Mesenchymal stem cell (in vitro differentiated cells and primary cell): ENCODE data around the gene FBXO8.
A peak's percentile ranks its signal among the peaks of the same experiment; 100 is the strongest.

Experiments used
- DNase-seq: peaks from one replicate; pipeline ENCODE4 v3.0.0-alpha.2; 2013
- H2AFZ ChIP-seq: one replicate; pipeline ENCODE4 v1.6.1; 2013; ENCODE audit warnings: low read depth, mild to moderate bottlenecking, control low read depth, inconsistent platforms, low read length, moderate library complexity
- H2AK5ac ChIP-seq: 2 replicates; pipeline ENCODE4 v1.6.1; 2013; ENCODE audit warnings: low read length, moderate library complexity, mild to moderate bottlenecking, inconsistent platforms; ENCODE audit not compliant: severe bottlenecking
- H2BK120ac ChIP-seq: one replicate; pipeline ENCODE4 v1.6.1; 2013; ENCODE audit warnings: low read depth, mild to moderate bottlenecking, inconsistent platforms, low read length, moderate library complexity
- H2BK12ac ChIP-seq, 2 experiments: one replicate each; pipeline ENCODE4 v1.6.1; 2013; ENCODE audit warnings: inconsistent platforms in 2 of 2, low read length in 2 of 2, mild to moderate bottlenecking in 2 of 2, moderate library complexity in 2 of 2, control low read depth in 1 of 2
- H2BK15ac ChIP-seq: one replicate; pipeline ENCODE4 v1.6.1; 2013; ENCODE audit warnings: mild to moderate bottlenecking, low read depth, inconsistent platforms; ENCODE audit not compliant: poor library complexity, severe bottlenecking
- H2BK5ac ChIP-seq: 2 replicates; pipeline ENCODE4 v1.6.1; 2013; ENCODE audit warnings: low read depth, mild to moderate bottlenecking, low read length, control low read depth, inconsistent platforms; ENCODE audit not compliant: poor library complexity, severe bottlenecking
- H3K14ac ChIP-seq, 2 experiments: one replicate each; pipeline ENCODE4 v1.6.1; 2013; ENCODE audit warnings: inconsistent platforms in 2 of 2, low read length in 2 of 2, control low read depth in 1 of 2, mild to moderate bottlenecking in 1 of 2, moderate library complexity in 1 of 2
- H3K18ac ChIP-seq, 2 experiments: one replicate each; pipeline ENCODE4 v1.6.1; 2013; ENCODE audit warnings: inconsistent platforms in 2 of 2, low read length in 2 of 2, control low read depth in 1 of 2, low read depth in 1 of 2, mild to moderate bottlenecking in 1 of 2
- H3K23ac ChIP-seq, 2 experiments: one replicate each; pipeline ENCODE4 v1.6.1; 2013; ENCODE audit warnings: inconsistent platforms in 2 of 2, low read length in 2 of 2, mild to moderate bottlenecking in 2 of 2, moderate library complexity in 2 of 2, control low read depth in 1 of 2
- H3K27ac ChIP-seq: 2 replicates; pipeline ENCODE4 v1.5.1; 2013; ENCODE audit warnings: mild to moderate bottlenecking, moderate library complexity, low read length, control low read depth, inconsistent platforms; ENCODE audit not compliant: poor library complexity, severe bottlenecking
- H3K27me3 ChIP-seq, 2 experiments: 2 replicates each; pipeline versions ENCODE4 v1.6.1 to v1.7.0; 2013; ENCODE audit warnings: low read length in 2 of 2, mild to moderate bottlenecking in 2 of 2, moderate library complexity in 2 of 2, control low read depth in 1 of 2, inconsistent platforms in 1 of 2; ENCODE audit not compliant: control insufficient read depth in 1 of 2, insufficient read depth in 1 of 2
- H3K36me3 ChIP-seq, 2 experiments: 2 replicates each; pipeline versions ENCODE4 v1.6.1 to v1.7.0; 2013; ENCODE audit warnings: low read length in 2 of 2, control low read depth in 1 of 2, inconsistent platforms in 1 of 2, low read depth in 1 of 2, mild to moderate bottlenecking in 1 of 2; ENCODE audit not compliant: insufficient read depth in 2 of 2, control insufficient read depth in 1 of 2
- H3K4ac ChIP-seq, 2 experiments: one replicate each; pipeline ENCODE4 v1.6.1; 2013; ENCODE audit warnings: inconsistent platforms in 2 of 2, low read length in 2 of 2, mild to moderate bottlenecking in 2 of 2, moderate library complexity in 2 of 2, control low read depth in 1 of 2, low read depth in 1 of 2
- H3K4me1 ChIP-seq: 2 replicates; pipeline ENCODE4 v1.6.1; 2013; ENCODE audit warnings: low read depth, low read length, control low read depth; ENCODE audit not compliant: control insufficient read depth, insufficient read depth
- H3K4me2 ChIP-seq: 2 replicates; pipeline ENCODE4 v1.6.1; 2013; ENCODE audit warnings: low read length, mild to moderate bottlenecking, inconsistent platforms; ENCODE audit not compliant: poor library complexity, severe bottlenecking
- H3K4me3 ChIP-seq, 2 experiments: 2 replicates each; pipeline versions ENCODE4 v1.5.1 to v1.7.0; 2013; ENCODE audit warnings: low read length in 2 of 2, mild to moderate bottlenecking in 2 of 2, control low read depth in 1 of 2, low read depth in 1 of 2; ENCODE audit not compliant: insufficient read depth in 1 of 2
- H3K79me1 ChIP-seq: replicated peaks from 2 replicates; pipeline ENCODE4 v1.6.1; 2013; ENCODE audit warnings: mild to moderate bottlenecking, control low read depth, low read length, inconsistent platforms; ENCODE audit not compliant: poor library complexity, severe bottlenecking
- H3K9ac ChIP-seq: 2 replicates; pipeline ENCODE4 v1.7.0; 2013; ENCODE audit warnings: mild to moderate bottlenecking, low read length, moderate library complexity
- H3K9me3 ChIP-seq: 2 replicates; pipeline ENCODE4 v1.7.0; 2013; ENCODE audit warnings: mild to moderate bottlenecking, low read length; ENCODE audit not compliant: control insufficient read depth
- H4K8ac ChIP-seq: one replicate; pipeline ENCODE4 v1.6.1; 2013; ENCODE audit warnings: inconsistent platforms, mild to moderate bottlenecking, low read length, moderate library complexity
- H4K91ac ChIP-seq: one replicate; pipeline ENCODE4 v1.6.1; 2013; ENCODE audit warnings: mild to moderate bottlenecking, low read length, inconsistent platforms
- WGBS: methylation state at CpG from one replicate; pipeline ENCODE4 v1.1.7; 2013; ENCODE audit warnings: mixed read lengths; 5-methylcytosine and 5-hydroxymethylcytosine counted together

The FBXO8 gene

GRCh38 chr4:174224550-174224949, 58.9 kb downstream of the FBXO8 start:
- Histone ChIP-seq H3K27ac (no peak overlapping the region), H2BK15ac (no peak overlapping the region), H3K79me1 (no peaks in the 10 kb centered on the region), H3K9ac (no peak overlapping the region), H3K36me3 (no peaks in the 10 kb centered on the region), H2BK120ac (no peak overlapping the region), H3K4ac (no peak overlapping the region), H3K27me3 (no peaks in the 10 kb centered on the region), H3K4me3 (no peak overlapping the region), H2BK5ac (no peak overlapping the region), H3K14ac (no peak overlapping the region), H3K9me3 (no peaks in the 10 kb centered on the region), H2AK5ac (no peak overlapping the region), H3K18ac (no peak overlapping the region), H3K4me1 (peaks cover 6% of the 10 kb centered on the region), H4K8ac (no peak overlapping the region), H2BK12ac (no peak overlapping the region), H3K4me2 (no peak overlapping the region), H3K23ac (no peak overlapping the region), H4K91ac (no peak overlapping the region), H2AFZ (no peak overlapping the region)
- no CpG with 5 or more reads among the region's 1 CpG for WGBS
- DNase-seq = no peak

- H3K4me3 ChIP-seq = no peak overlapping the region
- peaks cover 6% of the 10 kb centered on the region in 2 experiments for H3K27me3 ChIP-seq
- H3K4ac ChIP-seq = no peak overlapping the region
- no peak overlapping the region for H3K23ac ChIP-seq
- H2BK15ac ChIP-seq = no peak overlapping the region
- H2BK5ac ChIP-seq = no peak overlapping the region
- H3K9me3 ChIP-seq = no peaks in the 10 kb centered on the region
- no peak overlapping the region for H3K27ac ChIP-seq
- no peak overlapping the region for H2AFZ ChIP-seq
- H3K18ac ChIP-seq = no peak overlapping the region
- no peak overlapping the region for H3K14ac ChIP-seq
- H3K36me3 ChIP-seq = no peaks in the 10 kb centered on the region
- H3K4me2 ChIP-seq = no peak overlapping the region
- DNase-seq = peak; percentile 43
- H3K4me1 ChIP-seq = peaks cover 14% of the 10 kb centered on the region
- no peak overlapping the region for H2AK5ac ChIP-seq
- no peak overlapping the region for H2BK120ac ChIP-seq
- H4K8ac ChIP-seq = no peak overlapping the region
- H2BK12ac ChIP-seq = no peak overlapping the region
- H3K9ac ChIP-seq = no peak overlapping the region
- 67% methylated on average over 2 of the region's 4 CpGs for WGBS
- no peaks in the 10 kb centered on the region for H3K79me1 ChIP-seq
- H4K91ac ChIP-seq = no peak overlapping the region
Measured at GRCh38 chr4:174222266-174222872, 61.1 kb downstream of the FBXO8 start.

GRCh38 chr4:174218127-174218790, 65.2 kb downstream of the FBXO8 start:
- H3K14ac ChIP-seq = no peak overlapping the region
- H3K9ac ChIP-seq = peak overlapping the region; percentile 66
- H2BK12ac ChIP-seq = no peak overlapping the region
- H4K8ac ChIP-seq = no peak overlapping the region
- no peaks in the 10 kb centered on the region for H3K36me3 ChIP-seq
- H2BK5ac ChIP-seq = no peak overlapping the region
- no peak overlapping the region for H3K27ac ChIP-seq
- H3K9me3 ChIP-seq = no peaks in the 10 kb centered on the region
- WGBS = 6% methylated on average over 16 of the region's 26 CpGs
- peak overlapping the region; percentile 3 for H2AFZ ChIP-seq
- H3K27me3 ChIP-seq = peaks cover 38 to 47% of the 10 kb centered on the region in 2 experiments
- H3K79me1 ChIP-seq = no peaks in the 10 kb centered on the region
- H3K4me3 ChIP-seq = peak overlapping the region in 1 of 2 experiments; percentile 76
- H3K23ac ChIP-seq = no peak overlapping the region
- H2AK5ac ChIP-seq = no peak overlapping the region
- peaks cover 21% of the 10 kb centered on the region for H3K4me1 ChIP-seq
- peak; percentile 35 for DNase-seq
- peak overlapping the region; percentile 89 for H3K4me2 ChIP-seq
- H2BK120ac ChIP-seq = peak overlapping the region; percentile 77
- H4K91ac ChIP-seq = peak overlapping the region; percentile 31
- H3K18ac ChIP-seq = peak overlapping the region in 1 of 2 experiments; percentile 44
- H2BK15ac ChIP-seq = no peak overlapping the region
- H3K4ac ChIP-seq = no peak overlapping the region

DNA sequence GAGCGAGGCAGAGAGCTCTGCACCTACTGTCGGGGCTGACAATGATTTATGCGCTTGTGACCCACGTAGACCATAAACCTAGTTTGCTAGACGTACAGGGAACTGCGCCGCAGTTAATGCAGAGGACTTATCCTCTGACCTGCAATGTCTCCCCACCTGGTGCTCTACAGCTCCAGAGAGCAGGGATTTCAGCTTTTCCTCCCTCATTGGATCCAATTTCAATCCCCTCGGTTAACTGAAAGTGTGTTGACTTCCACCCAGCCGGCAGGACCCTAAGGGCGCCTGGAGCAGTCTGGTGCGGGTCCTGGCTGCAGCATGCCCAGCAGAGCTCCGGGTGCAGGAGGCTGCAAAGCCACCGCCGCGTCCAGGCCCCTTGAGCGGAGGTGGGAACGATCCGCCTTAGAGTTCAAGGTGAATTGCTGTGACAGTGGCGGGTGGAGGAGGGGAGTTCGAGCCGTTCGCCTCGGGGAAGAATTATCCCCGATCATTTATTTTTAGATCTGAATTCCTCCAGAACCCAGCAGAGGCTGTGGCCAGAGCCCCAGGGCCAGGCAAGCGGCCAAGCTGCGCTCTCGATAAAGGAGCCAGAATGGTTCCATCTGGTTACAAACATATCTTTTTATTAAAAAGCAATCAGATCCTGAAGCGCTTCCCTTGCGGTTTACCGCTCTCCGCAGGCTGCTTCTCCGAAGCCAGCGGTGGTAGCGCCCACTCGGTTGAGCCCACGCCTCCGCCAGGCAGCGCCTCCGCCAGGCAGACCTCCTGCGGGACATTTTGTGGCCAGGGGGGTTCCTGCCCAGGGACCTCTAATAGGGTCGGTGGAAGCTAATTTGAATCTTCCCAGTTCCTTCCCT, 66.0 kb downstream of the FBXO8 start:
- Histone ChIP-seq H3K79me1 (no peaks in the 10 kb centered on the region), H3K23ac (no peak overlapping the region), H3K27ac (no peak overlapping the region), H3K9ac (peak overlapping the region; percentile 66), H3K4me2 (peak overlapping the region; percentile 89), H3K36me3 (no peaks in the 10 kb centered on the region), H2BK5ac (no peak overlapping the region), H2AK5ac (no peak overlapping the region), H3K4me3 (peak overlapping the region; percentile 37 to 76), H2BK120ac (peak overlapping the region; percentile 79), H4K91ac (peak overlapping the region; percentile 90), H3K27me3 (peaks cover 39 to 53% of the 10 kb centered on the region in 2 experiments), H3K14ac (peak overlapping the region in 1 of 2 experiments; percentile 19), H3K4me1 (peaks cover 21% of the 10 kb centered on the region), H2AFZ (peak overlapping the region; percentile 8), H4K8ac (peak overlapping the region; percentile 94), H3K18ac (peak overlapping the region; percentile 71 to 97), H2BK12ac (peak overlapping the region; percentile 40 to 61), H2BK15ac (peak overlapping the region; percentile 67), H3K4ac (peak overlapping the region; percentile 9 to 75), H3K9me3 (no peaks in the 10 kb centered on the region)
- WGBS = 4% methylated on average over 40 of the region's 41 CpGs
- peak; percentile 40 for DNase-seq
